ENCODE measurements around the gene MTARC1.

GRCh38 chr1:220797044-220797443, 10.3 kb downstream of the MTARC1 start:
- no peak for TF ChIP-seq CTCF (IDR thresholded peaks at IDR 0.05)
- TF ChIP-seq POLR2A (IDR thresholded peaks at IDR 0.05), result no peak

Measured in vagina (tissue), 2 donors.